DMS153 (cell line): ENCODE measurements around the gene BCL11A.

Experiments used
- DNase-seq: peaks from one replicate; lab custom pipeline; 2025; lab: John Stamatoyannopoulos, UW

Gene BCL11A

GRCh38 chr2:60558536-60558935, 5.1 kb upstream of the BCL11A start:
- DNase-seq = no peak

- no peak for DNase-seq
Observed at GRCh38 chr2:60557486-60557864, 4.0 kb upstream of the BCL11A start.

GRCh38 chr2:60556576-60557485, 3.4 kb upstream of the BCL11A start:
- no peak for DNase-seq

GRCh38 chr2:60556175-60556574, 2.7 kb upstream of the BCL11A start:
- DNase-seq = no peak

GRCh38 chr2:60555783-60556139, 2.3 kb upstream of the BCL11A start:
- DNase-seq = no peak

GRCh38 chr2:60555066-60555782, 1.8 kb upstream of the BCL11A start:
- DNase-seq = peak; percentile 42

GRCh38 chr2:60554646-60555065, 1.2 kb upstream of the BCL11A start:
- DNase-seq = no peak

DNA sequence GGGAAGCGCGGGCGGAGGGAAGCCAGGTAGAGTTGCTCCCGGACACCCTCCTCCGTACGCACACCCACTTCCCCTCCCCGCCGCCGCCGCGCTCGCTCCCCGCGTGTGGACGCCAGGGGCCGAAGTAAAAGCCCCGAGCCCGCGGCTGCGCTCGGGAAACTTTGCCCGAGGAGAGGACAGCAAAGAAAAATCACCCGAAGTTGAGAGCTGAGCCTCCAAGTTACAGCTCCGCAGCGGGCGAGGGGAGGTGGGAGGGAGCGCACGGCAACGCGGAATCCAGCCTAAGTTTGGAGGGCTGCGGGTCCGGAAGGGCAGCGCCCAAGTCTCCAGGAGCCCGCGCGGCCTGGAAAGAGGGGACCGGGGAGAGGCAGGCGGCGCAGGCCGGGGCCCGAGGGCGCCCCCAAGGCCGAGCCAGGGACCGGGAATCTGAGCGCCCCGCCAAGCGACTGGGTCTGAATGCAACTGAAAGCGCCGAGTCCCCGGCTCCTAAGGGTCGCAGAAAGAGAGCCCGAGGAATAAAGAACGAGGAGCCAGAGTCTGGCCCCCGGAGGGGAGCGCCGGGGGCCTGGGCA, 706 bp upstream of the BCL11A start:
- DNase-seq = no peak

- no peak for DNase-seq
Observed at GRCh38 chr2:60552851-60553494, 481 bp downstream of the BCL11A start.

GRCh38 chr2:60552078-60552850, 1.2 kb downstream of the BCL11A start:
- DNase-seq = peak; percentile 45

DNA sequence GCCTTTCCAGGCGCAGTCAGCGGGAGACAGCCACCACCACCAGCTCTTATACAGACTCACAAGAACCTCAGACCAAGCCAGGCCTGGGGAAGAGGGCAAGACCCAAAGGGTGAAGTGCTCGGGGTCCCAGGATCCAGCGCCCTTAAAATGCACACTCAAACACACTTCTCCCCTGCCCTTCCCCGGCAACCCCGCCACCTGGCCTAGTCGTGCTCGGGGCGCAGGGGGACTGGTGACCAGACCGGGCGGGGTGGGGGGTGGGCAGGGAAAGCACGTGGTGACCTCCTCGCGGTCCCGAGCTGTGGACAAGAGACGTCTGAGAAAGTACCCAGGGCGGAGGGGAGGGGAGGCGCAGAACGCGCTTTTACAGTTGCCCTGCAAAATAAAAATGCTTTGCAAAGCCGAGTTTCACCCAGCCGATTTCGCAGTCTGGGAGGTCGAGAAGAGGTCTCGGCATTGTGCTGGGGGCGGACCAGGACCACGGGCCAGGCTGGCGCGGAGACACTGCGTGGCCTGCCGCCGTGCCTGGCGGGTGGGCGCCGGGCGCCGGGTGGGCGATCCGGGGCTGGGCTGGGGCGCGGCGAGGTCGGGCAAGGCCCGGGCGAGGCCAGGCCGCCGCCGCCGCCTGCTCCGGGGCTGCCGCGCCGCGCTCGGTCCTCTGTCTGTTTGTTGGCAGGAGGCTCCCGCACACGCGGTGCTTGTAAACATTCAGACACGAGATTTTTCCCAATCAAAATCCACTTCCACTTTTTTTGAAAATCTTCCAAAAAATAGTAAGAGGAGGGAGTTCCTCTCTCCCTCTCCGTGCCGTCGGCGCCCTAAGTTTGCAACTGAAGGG, 2.0 kb downstream of the BCL11A start:
- no peak for DNase-seq

GRCh38 chr2:60550984-60551239, 2.5 kb downstream of the BCL11A start:
- DNase-seq = no peak

- peak; percentile 82 for DNase-seq
Observed at GRCh38 chr2:60550178-60550983, 3.1 kb downstream of the BCL11A start.

DNA sequence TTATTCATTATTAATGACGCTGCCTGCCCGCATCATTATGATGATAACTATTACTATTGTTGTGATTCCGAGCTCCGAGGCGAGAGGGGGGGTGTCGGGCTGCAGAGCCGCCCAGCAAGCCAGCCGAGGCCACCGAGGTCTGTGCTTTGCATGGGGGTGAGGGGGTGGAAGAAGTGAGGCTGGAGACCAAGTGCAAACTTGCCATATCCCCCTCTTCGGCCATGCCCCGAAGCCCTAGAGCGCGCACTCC, 3.6 kb downstream of the BCL11A start:
- no peak for DNase-seq

- DNase-seq = no peak
Observed at GRCh38 chr2:60549238-60549927, 4.1 kb downstream of the BCL11A start.

DNA sequence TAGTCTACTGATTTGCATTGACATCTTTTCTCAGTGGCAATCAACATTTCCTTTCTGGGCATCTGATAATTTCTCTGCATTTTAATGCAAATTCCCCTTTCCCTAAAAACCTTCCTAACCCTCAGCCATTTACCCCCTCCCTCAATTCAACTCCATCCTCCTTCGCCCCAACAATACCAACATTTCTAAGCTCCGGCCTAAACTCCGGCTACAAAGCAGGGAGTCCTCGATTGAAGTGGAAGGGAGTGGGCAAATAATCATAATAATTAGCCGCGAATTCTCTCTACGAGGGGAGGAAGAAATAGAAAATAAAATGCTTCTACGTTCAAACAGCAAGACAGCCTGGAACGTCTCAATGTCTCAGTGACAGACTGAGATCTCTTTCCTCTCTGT, 4.6 kb downstream of the BCL11A start:
- DNase-seq = no peak

- DNase-seq = no peak
Observed at GRCh38 chr2:60548311-60548710, 5.1 kb downstream of the BCL11A start.

- no peak for DNase-seq
Observed at GRCh38 chr2:60547841-60548240, 5.6 kb downstream of the BCL11A start.

DNA sequence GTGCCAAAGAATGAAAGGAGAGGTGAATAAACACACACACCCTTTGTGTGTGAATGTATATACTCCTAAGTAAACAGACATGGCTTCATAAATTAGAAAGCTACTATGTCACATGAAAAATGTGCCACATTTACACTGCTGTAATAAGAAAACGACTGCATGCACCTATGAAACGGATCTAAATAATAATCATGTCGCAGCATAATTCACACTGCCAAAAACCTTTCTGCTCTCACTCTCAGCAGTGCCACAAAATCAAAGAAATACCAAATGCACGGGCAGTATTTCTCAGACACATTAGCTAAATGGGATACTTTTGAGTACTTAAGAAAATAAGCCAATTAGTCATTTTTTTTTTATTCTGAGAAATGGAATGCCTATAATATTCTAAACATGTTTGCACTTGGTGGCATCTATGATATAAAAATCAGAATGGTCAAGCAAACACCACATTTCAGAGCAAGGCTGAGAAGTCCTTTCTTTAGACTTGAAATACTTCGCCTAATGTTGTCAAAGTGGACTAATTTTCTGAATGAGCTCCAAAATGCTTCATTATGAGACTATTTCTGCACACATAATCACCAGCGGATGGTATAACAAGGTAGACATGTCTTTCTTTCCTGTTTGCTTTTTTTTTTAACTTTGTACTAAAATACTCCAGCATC, 6.6 kb downstream of the BCL11A start:
- DNase-seq = no peak
